HCT116 (cell line): ENCODE results near the gene KAZN. TPM values are rescaled to one million over a fixed set of nuclear protein-coding genes. Genes with fewer than 3 reads are reported as not detected.

Source experiments
- ATAC-seq: fragments of 200-7000 bp; cut with Tn5 transposase; 2 replicates; pipeline ENCODE4 v1.9.1; 2020; ENCODE audit warnings: mild to moderate bottlenecking, moderate library complexity
- BruUV-seq: library from RNA; stranded (reverse); fragments of 400-500 nt; replicated peaks from 2 replicates; lab custom pipeline; 2021; lab: Mats Ljungman, UMichigan
- CTCF ChIA-PET: fragments of 300-600 bp; sonication (Branson Sonifier 250); formaldehyde crosslinking; loops from one replicate; lab custom pipeline; 2021; ENCODE audit warnings: antibody characterized with exemption; lab: Charles Lee
- POLR2A ChIA-PET: fragments of 300-600, 350-600 bp; sonication (Branson Sonifier 250); formaldehyde crosslinking; loops from one replicate; lab custom pipeline; 2021; ENCODE audit warnings: antibody characterized with exemption; lab: Charles Lee
- RAD21 ChIA-PET, 2 experiments: fragments of 300-600 bp; sonication (Branson Sonifier 250); formaldehyde crosslinking; loops; one replicate each; lab custom pipeline; 2023; ENCODE audit warnings: low total read pairs in 2 of 2; ENCODE audit not compliant: uncharacterized antibody in 2 of 2, unreplicated experiment in 2 of 2, low non-redundant PET in 1 of 2; lab: Charles Lee
- DNase-seq: peaks from one replicate; pipeline ENCODE4 v3.0.0-alpha.2; 2010; ENCODE audit warnings: low read depth, low spot score
- H2AFZ ChIP-seq: fragments of 200-600 bp; shearing (Covaris generic), sonication (generic); 2 replicates; pipeline ENCODE4 v1.6.1; 2017; ENCODE audit warnings: low read depth, mixed run types, mixed read lengths, antibody characterized with exemption, low read length; ENCODE audit not compliant: poor library complexity, severe bottlenecking
- H3K27ac ChIP-seq: 2 replicates; pipeline ENCODE4 v1.5.1; 2012; ENCODE audit warnings: low read depth, low read length
- H3K27me3 ChIP-seq: fragments of 200-600 bp; sonication (generic); 2 replicates; pipeline ENCODE4 v1.6.1; 2016; ENCODE audit warnings: mixed run types, low read length, mixed read lengths; ENCODE audit not compliant: insufficient read depth
- H3K36me3 ChIP-seq, 2 experiments: fragments of 200-500 bp in 1 of 2; fragments of 200-600 bp in 1 of 2; sonication (Bioruptor generic) in 1 of 2; sonication (generic) in 1 of 2; 2 replicates each; pipeline versions ENCODE4 v1.5.1 to v1.6.1; 2014 to 2016; ENCODE audit warnings: low read length in 2 of 2, inconsistent platforms in 1 of 2, mixed read lengths in 1 of 2, mixed run types in 1 of 2; ENCODE audit not compliant: insufficient read depth in 2 of 2, control insufficient read depth in 1 of 2
- H3K4me1 ChIP-seq, 2 experiments: fragments of 200-600 bp in 1 of 2; sonication (generic) in 1 of 2; 2 replicates each; pipeline versions ENCODE4 v1.5.1 to v1.6.1; 2012 to 2017; ENCODE audit warnings: low read length in 2 of 2, inconsistent platforms in 1 of 2, mild to moderate bottlenecking in 1 of 2, mixed read lengths in 1 of 2, mixed run types in 1 of 2, moderate library complexity in 1 of 2; ENCODE audit not compliant: insufficient read depth in 2 of 2, control insufficient read depth in 1 of 2
- H3K4me2 ChIP-seq: fragments of 200-600 bp; sonication (generic); 2 replicates; pipeline ENCODE4 v1.6.1; 2017; ENCODE audit warnings: mixed run types, low read length, mixed read lengths
- H3K4me3 ChIP-seq, 2 experiments: fragments of 200-600 bp in 1 of 2; sonication (generic) in 1 of 2; replicated peaks in 1 of 2; 2 replicates each; pipeline ENCODE4 v1.5.1; 2011 to 2016; ENCODE audit warnings: low read length in 2 of 2, control low read depth in 1 of 2, low read depth in 1 of 2, mild to moderate bottlenecking in 1 of 2, mixed read lengths in 1 of 2, mixed run types in 1 of 2
- H3K79me2 ChIP-seq: fragments of 200-600 bp; sonication (generic); 2 replicates; pipeline ENCODE4 v1.6.1; 2017; ENCODE audit warnings: mild to moderate bottlenecking, mixed run types, low read length, moderate library complexity, mixed read lengths; ENCODE audit not compliant: insufficient read depth
- H3K9ac ChIP-seq: fragments of 200-600 bp; sonication (generic); 2 replicates; pipeline ENCODE4 v1.6.1; 2016; ENCODE audit warnings: low read length, mixed read lengths
- H3K9me2 ChIP-seq: fragments of 200-600 bp; sonication (generic), shearing (Covaris generic); 2 replicates; pipeline ENCODE4 v1.6.1; 2017; ENCODE audit warnings: mixed run types, mild to moderate bottlenecking, moderate library complexity; ENCODE audit not compliant: insufficient read depth
- H3K9me3 ChIP-seq, 2 experiments: fragments of 200-500 bp in 1 of 2; fragments of 200-600 bp in 1 of 2; sonication (Bioruptor generic) in 1 of 2; sonication (generic) in 1 of 2; 2 replicates each; pipeline ENCODE4 v1.6.1; 2014 to 2017; ENCODE audit warnings: low read length in 2 of 2, mixed read lengths in 2 of 2, inconsistent platforms in 1 of 2, low read depth in 1 of 2, mild to moderate bottlenecking in 1 of 2, mixed run types in 1 of 2, moderate library complexity in 1 of 2; ENCODE audit not compliant: control insufficient read depth in 1 of 2, insufficient read depth in 1 of 2
- H4K20me1 ChIP-seq: fragments of 200-600 bp; sonication (generic), shearing (Covaris generic); 2 replicates; pipeline ENCODE4 v1.6.1; 2017; ENCODE audit warnings: mixed run types, mild to moderate bottlenecking, moderate library complexity; ENCODE audit not compliant: insufficient read depth
- CBX3 ChIP-seq: IDR thresholded peaks from 2 replicates; pipeline ENCODE4 v1.6.1; 2012; ENCODE audit warnings: low read depth
- CEBPB ChIP-seq: IDR thresholded peaks from 2 replicates; pipeline ENCODE4 v1.6.1; 2012; ENCODE audit warnings: low read depth
- CTCF ChIP-seq, 3 experiments: fragments of 200-600 bp in 1 of 3; sonication (generic) in 1 of 3; IDR thresholded peaks in 2 of 3; conservative IDR thresholded peaks in 1 of 3; 2 replicates each; pipeline ENCODE4 v1.5.1; 2012 to 2017; ENCODE audit warnings: low read depth in 2 of 3, low read length in 2 of 3, antibody characterized with exemption in 1 of 3, borderline replicate concordance in 1 of 3, control low read depth in 1 of 3, mild to moderate bottlenecking in 1 of 3, mixed read lengths in 1 of 3, mixed run types in 1 of 3, moderate library complexity in 1 of 3; ENCODE audit not compliant: insufficient read depth in 1 of 3
- EZH2 ChIP-seq: fragments of 200-600 bp; sonication (generic); IDR thresholded peaks from 2 replicates; pipeline ENCODE4 v1.6.1; 2017; ENCODE audit warnings: antibody characterized with exemption, mixed run types
- EZH2phosphoT487 ChIP-seq: fragments of 200-600 bp; IDR thresholded peaks from 2 replicates; pipeline ENCODE4 v1.6.1; 2018; ENCODE audit warnings: antibody characterized with exemption, borderline replicate concordance
- FOSL1 ChIP-seq: IDR thresholded peaks from 2 replicates; pipeline ENCODE4 v1.6.1; 2012; ENCODE audit warnings: low read depth
- JUND ChIP-seq: IDR thresholded peaks from 2 replicates; pipeline ENCODE4 v1.6.1; 2012
- MAX ChIP-seq: IDR thresholded peaks from 2 replicates; pipeline ENCODE4 v1.6.1; 2012
- POLR2A ChIP-seq: IDR thresholded peaks from 2 replicates; pipeline ENCODE4 v1.7.0; 2011; ENCODE audit warnings: borderline replicate concordance; ENCODE audit not compliant: insufficient read depth, insufficient read length; ENCODE audit errors: extremely low read depth
- POLR2AphosphoS5 ChIP-seq: IDR thresholded peaks from 2 replicates; pipeline ENCODE4 v1.6.1; 2011; ENCODE audit warnings: mild to moderate bottlenecking, low read depth, low read length, moderate library complexity
- SIN3A ChIP-seq: IDR thresholded peaks from 2 replicates; pipeline ENCODE4 v1.6.1; 2012; ENCODE audit warnings: low read depth
- SP1 ChIP-seq: IDR thresholded peaks from 2 replicates; pipeline ENCODE4 v1.6.1; 2012; ENCODE audit warnings: low read depth
- SRF ChIP-seq: IDR thresholded peaks from 2 replicates; pipeline ENCODE4 v1.6.1; 2012; ENCODE audit warnings: low read depth
- TCF7L2 ChIP-seq: IDR thresholded peaks from 2 replicates; pipeline ENCODE4 v1.7.0; 2011; ENCODE audit warnings: borderline replicate concordance, inconsistent platforms; ENCODE audit not compliant: insufficient read depth, insufficient read length; ENCODE audit errors: extremely low read depth
- ZBTB33 ChIP-seq: IDR thresholded peaks from 2 replicates; pipeline ENCODE4 v1.6.1; 2011; ENCODE audit warnings: mild to moderate bottlenecking, low read length, moderate library complexity; ENCODE audit not compliant: insufficient replicate concordance; ENCODE audit errors: extremely low read depth
- ZFX ChIP-seq: fragments of 450-650 bp; IDR thresholded peaks from 2 replicates; pipeline ENCODE4 v1.6.1; 2017
- ZNF274 ChIP-seq: fragments of 200-500 bp; sonication (Bioruptor generic); IDR thresholded peaks from 2 replicates; pipeline ENCODE4 v1.6.1; 2014; ENCODE audit warnings: mild to moderate bottlenecking, low read depth, low read length, inconsistent platforms
- intact Hi-C: fragments of 100-400 bp; cut with micrococcal nuclease; formaldehyde crosslinking; loops from 2 replicates; pipeline ENCODE4 v1.10.0; 2022
- total RNA-seq: library from RNA; stranded (reverse); gene quantifications from one replicate; pipeline ENCODE4 v1.2.1, GENCODE V29; 2021; ENCODE audit not compliant: unreplicated experiment

Gene KAZN
- total RNA-seq, 1 experiment from 2014 or later = 13.4 TPM

GRCh38 chr1:15139654-15140350 is 541.3 kb downstream of the KAZN start:
- Histone ChIP-seq H3K36me3 (no peaks in the 10 kb centered on the region), H4K20me1 (no peaks in the 10 kb centered on the region), H3K9ac (peak overlapping the region; percentile 19; the same call in 1 of the 2 replicates), H3K9me2 (no peaks in the 10 kb centered on the region), H3K27me3 (no peaks in the 10 kb centered on the region), H3K27ac (peak overlapping the region; percentile 18; the same call in 1 of the 2 replicates), H3K9me3 (no peaks in the 10 kb centered on the region), H3K4me2 (peak overlapping the region; percentile 77), H3K79me2 (no peaks in the 10 kb centered on the region), H3K4me1 (peaks cover 30 to 43% of the 10 kb centered on the region in 2 experiments), H3K4me3 (peak overlapping the region in 1 of 2 experiments; percentile 20; a peak in 2 of 4 replicates), H2AFZ (no peak overlapping the region)
- TF ChIP-seq SP1 = peak; percentile 64
- TF ChIP-seq ZBTB33 = no peak
- TF ChIP-seq SIN3A = peak; percentile 88
- TF ChIP-seq ZFX = no peak
- no peak for TF ChIP-seq POLR2A
- peak; percentile 49; the same call in 1 of the 2 replicates for TF ChIP-seq MAX
- peak; percentile 50 for TF ChIP-seq JUND
- 0 out of 2 replicates have a peak, but pooled peaks have one; percentile 44 for TF ChIP-seq CBX3
- no peak for TF ChIP-seq CEBPB
- TF ChIP-seq SRF = no peak
- no peak for TF ChIP-seq EZH2phosphoT487
- no peak for TF ChIP-seq EZH2
- TF ChIP-seq TCF7L2 = peak; percentile 86
- no peak for TF ChIP-seq CTCF (IDR thresholded peaks at IDR 0.05 in 2 of 3, conservative IDR thresholded peaks at IDR 0.05 in 1 of 3; ENCODE audit: borderline replicate concordance in 1 of 3, insufficient read depth in 1 of 3, low read depth in 2 of 3, low read length in 2 of 3)
- no peak for TF ChIP-seq ZNF274
- 0 out of 2 replicates have a peak, but pooled peaks have one; percentile 20 for TF ChIP-seq POLR2AphosphoS5
- peak; percentile 41; the same call in 1 of the 2 replicates for TF ChIP-seq FOSL1
- intact Hi-C loops = no loop called here
- BruUV-seq = no TSS peak
- peak; percentile 95 for ATAC-seq
- DNase-seq = peak; percentile 56
- RAD21 ChIA-PET = interaction anchor here in 1 of 2 experiments (0.8 to 1.1 kb wide), 2 partner anchors 11 to 61 kb away, joined by 3 to 4 read pairs; no protein-coding TSS in a partner anchor
- CTCF ChIA-PET = interaction anchor here (0.6 to 1.9 kb wide), 2 partner anchors 11 to 61 kb away, joined by 4 to 6 read pairs; no protein-coding TSS in a partner anchor
- POLR2A ChIA-PET = interaction anchor here (0.7 to 1.2 kb wide), 2 partner anchors 11 to 144 kb away, joined by 3 read pairs; no protein-coding TSS in a partner anchor
